Suppressor macrophage (primary cell): ENCODE data around the gene LYRM4.

Experiments
- DNase-seq, 4 experiments: peaks; one replicate each; pipeline ENCODE4 v3.0.0-alpha.2; 2020 to 2022

LYRM4 gene

GRCh38 chr6:5119090-5119951, 141.4 kb downstream of the LYRM4 start:
- no peak for DNase-seq

DNA sequence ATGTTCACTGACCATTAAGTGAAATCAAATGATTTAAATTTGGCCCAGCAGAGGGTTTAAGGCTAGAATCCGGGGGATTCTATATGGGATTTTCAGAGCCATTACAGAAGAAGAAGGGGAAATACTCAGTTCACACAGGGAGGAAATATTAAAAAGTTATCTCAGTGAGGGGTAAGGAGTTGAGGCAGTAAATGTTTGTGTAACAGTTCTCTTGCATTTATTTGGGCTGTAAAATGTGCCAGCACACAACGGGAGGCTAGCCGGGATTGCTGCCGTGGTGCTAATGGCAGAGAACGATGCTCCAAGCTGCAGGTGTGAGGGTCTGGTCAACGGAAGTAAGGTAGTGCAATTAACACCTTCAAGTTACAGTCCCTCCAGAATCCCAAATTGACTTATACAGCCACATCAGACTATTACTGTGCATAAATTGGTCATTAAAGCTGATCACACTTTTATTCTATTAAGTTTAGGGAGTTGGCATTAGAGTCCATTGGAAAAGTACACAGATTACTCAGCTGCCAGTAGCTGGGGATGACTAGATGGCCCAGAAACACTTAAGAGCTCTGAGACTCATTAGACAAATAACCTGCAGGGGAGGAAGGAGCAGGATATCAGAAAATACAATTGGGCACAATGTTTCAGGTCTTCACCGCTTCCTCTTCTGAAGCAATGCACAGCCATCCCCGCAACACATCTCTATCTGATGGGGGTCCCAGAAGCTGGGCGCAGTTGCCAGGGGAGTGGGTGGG, 144.3 kb downstream of the LYRM4 start:
- DNase-seq: no peak

GRCh38 chr6:5115168-5115567, 145.6 kb downstream of the LYRM4 start:
- peak in 1 of 4 experiments; percentile 9 for DNase-seq

DNA sequence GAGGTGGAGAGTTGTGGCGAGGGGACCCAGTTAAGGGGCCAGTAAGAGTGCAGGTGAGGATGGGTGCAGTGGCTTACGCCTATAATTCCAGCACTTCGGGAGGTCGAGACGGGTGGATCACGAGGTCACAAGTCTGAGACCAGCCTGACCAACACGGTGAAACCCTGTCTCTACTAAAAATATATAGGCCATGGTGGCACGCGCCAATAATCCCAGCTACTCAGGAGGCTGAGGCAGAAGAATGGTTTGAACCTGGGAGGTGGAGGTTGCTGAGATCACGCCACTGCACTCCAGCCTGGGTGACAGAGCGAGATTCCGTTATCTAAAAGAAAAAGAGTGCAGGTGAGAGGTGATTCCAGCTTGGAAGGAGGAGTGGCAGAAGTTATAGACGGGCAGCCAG, 147.7 kb downstream of the LYRM4 start:
- no peak for DNase-seq

GRCh38 chr6:5112066-5112799, 148.5 kb downstream of the LYRM4 start:
- DNase-seq: no peak

DNA sequence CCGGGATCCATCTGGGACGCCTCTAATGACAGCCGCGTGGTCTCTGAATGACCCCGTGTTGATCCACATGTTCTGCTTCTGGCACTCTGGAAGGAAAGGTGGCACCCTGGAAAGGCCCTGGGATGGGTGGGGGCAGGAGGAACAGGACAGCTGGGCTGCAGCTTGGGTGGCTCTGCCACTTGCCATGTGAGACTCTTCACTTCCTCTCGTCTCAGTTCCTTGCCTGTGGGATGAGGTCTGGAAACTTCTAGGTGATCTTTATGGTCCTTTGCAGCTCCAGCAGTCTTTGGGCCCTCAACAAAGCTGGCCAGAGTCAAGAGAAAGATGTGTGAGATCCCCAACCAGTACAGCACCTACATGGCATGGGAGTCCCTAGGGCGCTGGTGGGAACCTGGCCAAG, 149.1 kb downstream of the LYRM4 start:
- no peak for DNase-seq

- DNase-seq: no peak
These were observed 150.5 kb downstream of the LYRM4 start for GRCh38 chr6:5110246-5110645.

GRCh38 chr6:5109436-5109835, 151.3 kb downstream of the LYRM4 start:
- no peak for DNase-seq

DNA sequence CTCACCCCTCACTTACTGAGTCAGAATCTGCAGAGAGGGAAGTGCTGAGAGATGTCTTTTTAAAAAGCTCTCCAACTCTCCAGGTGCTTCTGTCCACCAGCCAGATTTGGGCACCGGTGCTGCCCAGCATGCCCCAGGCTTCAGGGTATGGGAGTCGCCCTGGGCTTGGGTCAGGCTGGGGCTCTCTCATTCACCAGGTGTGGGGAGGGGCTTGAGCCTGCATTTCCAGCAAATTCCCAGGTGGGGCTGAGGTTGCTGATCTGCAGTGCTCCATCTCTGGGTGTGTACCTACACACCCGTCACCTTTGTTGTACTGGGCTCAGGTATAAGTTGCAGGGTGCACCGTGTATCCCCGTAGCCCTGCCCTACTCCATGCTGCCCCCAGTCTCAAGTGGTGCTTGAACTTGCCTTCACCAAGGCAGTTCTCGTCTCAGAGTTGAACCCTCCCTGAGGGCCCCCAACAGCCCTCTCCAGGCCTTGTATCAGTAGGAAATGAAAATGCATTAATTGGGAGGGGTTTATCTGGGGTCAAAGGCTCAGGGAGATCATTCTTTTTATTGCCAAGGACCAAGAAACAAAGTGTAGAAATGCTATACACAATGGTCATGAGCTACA, 152.1 kb downstream of the LYRM4 start:
- no peak for DNase-seq

- no peak for DNase-seq
These were observed 152.7 kb downstream of the LYRM4 start for GRCh38 chr6:5108068-5108467.

- DNase-seq: no peak
These were observed 153.4 kb downstream of the LYRM4 start for GRCh38 chr6:5107341-5107740.

- no peak for DNase-seq
These were observed 155.6 kb downstream of the LYRM4 start for GRCh38 chr6:5105146-5105545.

GRCh38 chr6:5104667-5105066, 156.1 kb downstream of the LYRM4 start:
- no peak for DNase-seq

DNA sequence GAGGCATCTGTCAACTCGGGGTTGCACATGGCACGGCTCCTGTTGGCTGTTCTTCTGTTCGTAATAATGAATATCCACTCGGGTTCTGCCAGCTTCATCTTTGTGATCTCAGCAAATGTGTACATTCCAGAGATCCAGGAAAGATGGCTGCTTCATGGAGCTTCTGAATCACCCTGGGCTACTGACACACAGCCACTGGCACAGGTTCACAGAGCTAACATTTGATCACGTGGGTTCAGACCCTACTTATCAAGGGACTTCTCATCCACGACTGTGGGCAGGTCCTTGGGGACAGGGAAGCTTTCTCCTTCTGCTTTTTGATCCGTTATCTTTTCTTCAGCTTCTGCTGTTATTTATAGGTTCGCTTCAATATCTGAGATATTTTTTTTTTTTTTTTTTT, 157.5 kb downstream of the LYRM4 start:
- DNase-seq: no peak

GRCh38 chr6:5102267-5102970, 158.3 kb downstream of the LYRM4 start:
- DNase-seq: no peak

DNA sequence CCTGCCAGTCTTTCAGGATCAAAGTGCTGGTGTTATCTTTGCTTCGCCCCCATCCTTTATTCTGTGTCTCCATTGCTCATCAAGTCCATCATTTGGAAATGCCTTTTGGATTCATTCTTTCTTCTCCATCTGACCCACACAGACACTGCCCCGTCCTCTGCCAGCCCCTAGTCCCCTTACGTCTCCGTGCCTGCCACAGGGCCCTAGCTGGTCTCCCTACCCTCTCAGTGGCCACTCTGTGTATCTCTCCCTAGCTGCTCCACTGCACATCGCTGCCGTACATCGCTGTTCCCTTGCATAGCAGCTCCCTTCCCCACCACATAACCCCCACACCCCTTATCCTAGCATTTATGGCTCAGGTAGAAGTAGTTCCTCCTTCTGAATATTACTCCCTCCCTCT, 159.9 kb downstream of the LYRM4 start:
- no peak for DNase-seq

DNA sequence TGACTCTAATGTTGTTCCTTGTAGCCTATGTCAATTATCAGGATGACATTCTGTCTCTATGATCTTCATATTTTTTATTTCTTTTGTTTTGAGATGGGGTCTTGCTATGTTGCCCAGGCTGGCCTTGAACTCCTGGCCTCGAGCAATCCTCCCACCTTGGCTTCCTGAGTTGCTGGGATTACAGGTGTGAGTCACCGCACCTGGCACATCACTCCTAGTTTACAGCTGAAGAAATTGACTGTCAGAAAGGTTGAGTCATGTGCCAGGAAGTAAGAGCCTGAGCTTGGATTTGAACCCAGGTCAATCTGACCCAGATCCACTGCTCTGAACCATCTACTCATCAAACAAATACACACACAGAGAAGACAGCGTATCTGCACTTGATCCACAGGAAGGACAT, 161.2 kb downstream of the LYRM4 start:
- DNase-seq: no peak

- DNase-seq: no peak
These were observed 162.1 kb downstream of the LYRM4 start for GRCh38 chr6:5098501-5099270.

GRCh38 chr6:5096482-5096881, 164.3 kb downstream of the LYRM4 start:
- DNase-seq: no peak

DNA sequence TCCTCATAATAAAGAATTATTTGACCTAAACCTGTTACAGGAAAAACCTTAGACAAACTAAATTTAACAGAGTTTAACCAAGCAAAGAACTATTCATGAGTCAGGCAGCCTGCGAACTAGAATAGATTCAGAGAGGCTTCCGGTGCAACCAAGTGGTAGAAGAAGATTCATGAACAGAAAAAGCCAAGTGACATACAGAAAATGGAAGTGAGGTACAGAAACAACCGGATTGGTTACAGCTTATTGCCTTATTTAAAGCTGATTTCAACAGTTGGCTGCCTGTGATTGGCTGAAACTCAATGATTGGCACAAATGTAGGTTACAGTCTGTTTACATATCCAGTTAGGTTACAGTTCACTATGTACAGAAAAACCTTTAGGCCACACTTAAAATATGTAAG, 165.5 kb downstream of the LYRM4 start:
- DNase-seq: peak in 2 of 4 experiments; percentile 3 to 31

GRCh38 chr6:5094327-5094726, 166.4 kb downstream of the LYRM4 start:
- DNase-seq: no peak
